ENCODE measurements around the gene G6PC2.

The G6PC2 gene

DNA sequence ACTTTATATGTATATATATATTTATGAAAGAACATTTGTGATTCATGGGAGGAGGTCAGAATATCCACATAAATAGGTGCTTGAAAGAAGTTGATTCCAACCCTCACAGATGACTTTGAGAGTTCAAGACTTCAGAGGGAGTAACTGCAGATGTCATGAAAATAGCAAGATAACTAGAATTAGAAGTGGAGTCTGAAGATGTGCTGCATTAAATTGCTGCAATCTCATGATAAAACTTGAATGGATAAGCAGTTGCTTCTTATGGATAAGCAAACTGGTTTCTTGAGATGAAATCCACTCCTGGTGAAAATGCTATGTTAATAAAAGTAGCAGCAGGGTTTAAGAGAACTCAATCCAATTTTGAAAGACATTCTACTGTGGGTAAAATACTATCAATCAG is 40.2 kb downstream of the G6PC2 start:
- TF ChIP-seq CTCF (conservative IDR thresholded peaks at IDR 0.05), result no peak
- H3K27ac ChIP-seq, result no peak overlapping the region

- TF ChIP-seq CTCF (conservative IDR thresholded peaks at IDR 0.05), result no peak
- no peak overlapping the region for H3K27ac ChIP-seq
Observed at GRCh38 chr2:168944065-168944464, 43.0 kb downstream of the G6PC2 start.

- H3K27ac ChIP-seq, result no peak overlapping the region
- TF ChIP-seq CTCF (conservative IDR thresholded peaks at IDR 0.05), result no peak
Observed at GRCh38 chr2:168945508-168945907, 44.4 kb downstream of the G6PC2 start.

DNA sequence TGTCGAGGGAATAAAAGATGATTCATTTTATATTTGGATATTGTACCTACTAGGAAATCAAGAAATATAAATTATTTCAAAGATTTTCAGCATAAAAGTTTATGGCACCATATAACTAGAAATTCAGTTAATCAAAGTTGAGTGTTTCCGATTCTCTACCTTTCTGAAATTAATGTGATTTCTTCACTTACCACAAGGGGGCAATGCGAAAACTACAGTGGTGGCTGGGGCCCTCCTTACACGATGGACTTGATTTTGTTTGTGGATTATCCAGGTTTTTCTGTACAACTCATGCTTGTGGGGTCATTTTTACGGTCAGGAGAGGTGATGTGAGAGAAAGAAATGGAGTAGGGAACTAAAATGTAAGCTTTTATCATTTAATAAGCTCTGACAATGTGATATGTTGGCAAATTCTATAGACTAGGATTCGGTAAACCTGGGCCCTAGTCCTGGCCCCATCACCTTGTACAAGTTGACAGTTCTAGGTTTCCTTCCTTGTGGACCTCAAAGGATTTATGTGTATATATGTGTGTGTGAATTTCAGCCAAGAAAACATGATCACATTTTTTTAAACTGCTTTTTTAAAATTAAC is 47.6 kb downstream of the G6PC2 start:
- peak; percentile 75 for TF ChIP-seq CTCF (conservative IDR thresholded peaks at IDR 0.05)
- H3K27ac ChIP-seq, result no peak overlapping the region

GRCh38 chr2:168949324-168949723 is 48.2 kb downstream of the G6PC2 start:
- TF ChIP-seq CTCF (conservative IDR thresholded peaks at IDR 0.05), result no peak
- no peak overlapping the region for H3K27ac ChIP-seq

DNA sequence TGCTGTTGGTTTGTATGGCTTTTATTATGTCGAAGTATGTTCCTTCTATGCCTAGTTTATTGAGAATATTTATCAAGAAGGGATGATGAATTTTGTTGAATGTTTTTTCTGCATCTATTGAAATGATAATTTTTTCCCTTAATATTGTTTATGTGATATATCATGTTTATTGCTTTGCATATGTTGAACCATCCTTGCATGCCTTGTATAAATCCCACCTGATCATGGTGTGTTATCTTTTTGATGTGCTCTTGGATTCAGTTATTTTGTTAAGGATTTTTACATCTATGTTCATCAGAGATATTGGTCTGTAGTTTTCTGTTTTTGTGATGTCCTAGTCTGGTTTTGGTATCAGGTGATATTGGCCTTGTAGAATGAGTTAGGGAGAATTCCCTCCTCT is 50.8 kb downstream of the G6PC2 start:
- no peak for TF ChIP-seq CTCF (conservative IDR thresholded peaks at IDR 0.05)

GRCh38 chr2:168952424-168952823 is 51.3 kb downstream of the G6PC2 start:
- no peak overlapping the region for H3K27ac ChIP-seq
- no peak for TF ChIP-seq CTCF (conservative IDR thresholded peaks at IDR 0.05)

More for the DNA sequence above, 50.8 kb downstream of the G6PC2 start:
- no peak overlapping the region for H3K27ac ChIP-seq
